ENCODE measurements around the gene STARD3. TPM values are rescaled to one million over a fixed set of nuclear protein-coding genes. Genes with fewer than 3 reads are reported as not detected.

The STARD3 gene
- total and polyA plus RNA-seq, 9 of the 15 experiments (the other 6 are each of a cell fraction or from before 2014, with no cell fraction given) = 0.63 to 87.0 (median 46.0) TPM

- H3K9me3 ChIP-seq (replicated peaks; ENCODE audit: control insufficient read depth, insufficient read depth, low read depth, low read length) = no peaks in the 10 kb centered on the region
- no peaks in the 10 kb centered on the region for H3K79me2 ChIP-seq (ENCODE audit: control insufficient read depth, insufficient read depth, low read length)
- peaks cover 6 to 41% of the 10 kb centered on the region in 2 experiments; a peak in 2 of 5 replicates for H3K27me3 ChIP-seq (ENCODE audit: control insufficient read depth in 2 of 2, insufficient read depth in 2 of 2, low read length in 2 of 2)
- FAIRE-seq (no peak), DNase-seq (ENCODE audit: extremely low read depth in 1 of 4, low spot score in 3 of 4) (no peak), ATAC-seq (no peak)
- H3K4me2 ChIP-seq (ENCODE audit: insufficient read depth, low read length) = peak overlapping the region; percentile 43; the same call in 1 of the 2 replicates
- H3K9ac ChIP-seq (ENCODE audit: insufficient read depth in 1 of 2, low read depth in 2 of 2, low read length in 2 of 2) = peak overlapping the region in 1 of 2 experiments; percentile 89; a peak in 2 of 4 replicates
- ChIA-PET CTCF (ENCODE audit: low intra/inter-chr PET ratio) (no interaction called here), POLR2A (no interaction called here)
- 0 out of 2 replicates have a peak overlapping the region, but pooled peaks have one; percentile 61 for H2AFZ ChIP-seq (ENCODE audit: low read depth, low read length)
- in situ Hi-C loops (cut with MboI) (no loop called here), intact Hi-C loops (cut with micrococcal nuclease) (loop anchor here (5.0 kb wide), 1 partner anchor 410 kb away; no protein-coding TSS in a partner anchor)
- peaks cover under 1 to 28% of the 10 kb centered on the region in 2 experiments; a peak in 3 of 5 replicates for H3K4me1 ChIP-seq (replicated peaks in 1 of 2; ENCODE audit: control insufficient read depth in 2 of 2, insufficient read depth in 2 of 2, low read length in 2 of 2)
- H3K36me3 ChIP-seq (ENCODE audit: control insufficient read depth, insufficient read depth, low read length) = no peaks in the 10 kb centered on the region
- H3K4me3 ChIP-seq = no peak overlapping the region; the same call in 1 of the 2 replicates
- no peak overlapping the region for H3K27ac ChIP-seq (ENCODE audit: extremely low read depth, low read depth, low read length)
- WGBS (ENCODE audit: insufficient coverage, low coverage, missing lambda C conversion rate) = 42% methylated on average over 3 of the region's 3 CpGs
- no TSS peak for BruUV-seq (replicated peaks)
- H4K20me1 ChIP-seq (replicated peaks; ENCODE audit: control insufficient read depth, insufficient read depth, low read length) = no peaks in the 10 kb centered on the region
- TF ChIP-seq RBBP5 (IDR thresholded peaks at IDR 0.05; ENCODE audit: borderline replicate concordance, insufficient read depth, low read length, poor library complexity, severe bottlenecking) (no peak), ESRRA (IDR thresholded peaks at IDR 0.05; ENCODE audit: borderline replicate concordance, low read depth) (0 out of 2 replicates have a peak, but pooled peaks have one; percentile 26)
- H3K9me1 ChIP-seq (ENCODE audit: control insufficient read depth, insufficient read depth, low read length) = no peaks in the 10 kb centered on the region
Observed at GRCh38 chr17:39617100-39617445, 19.9 kb upstream of the STARD3 start.

GRCh38 chr17:39617446-39618245 is 19.3 kb upstream of the STARD3 start:
- ChIA-PET CTCF (ENCODE audit: low intra/inter-chr PET ratio) (interaction anchor here (0.6 kb wide), 1 partner anchor 76 kb away, joined by 3 read pairs; no protein-coding TSS in a partner anchor), POLR2A (interaction anchor here (0.5 kb wide), 1 partner anchor 541 kb away, joined by 3 read pairs; no protein-coding TSS in a partner anchor)
- H3K4me3 ChIP-seq = peak overlapping the region; percentile 44
- H3K9ac ChIP-seq (ENCODE audit: insufficient read depth in 1 of 2, low read depth in 2 of 2, low read length in 2 of 2) = peak overlapping the region in 1 of 2 experiments; percentile 89; a peak in 2 of 4 replicates
- no peaks in the 10 kb centered on the region for H3K36me3 ChIP-seq (ENCODE audit: control insufficient read depth, insufficient read depth, low read length)
- BruUV-seq (replicated peaks) = no TSS peak
- intact Hi-C loops (cut with micrococcal nuclease) = loop anchor here (5.0 kb wide), 1 partner anchor 410 kb away; no protein-coding TSS in a partner anchor
- H3K4me1 ChIP-seq (replicated peaks in 1 of 2; ENCODE audit: control insufficient read depth in 2 of 2, insufficient read depth in 2 of 2, low read length in 2 of 2) = peaks cover 3 to 24% of the 10 kb centered on the region in 2 experiments; a peak in 3 of 5 replicates
- no peak overlapping the region for H3K27ac ChIP-seq (ENCODE audit: extremely low read depth, low read depth, low read length)
- H3K27me3 ChIP-seq (ENCODE audit: control insufficient read depth in 2 of 2, insufficient read depth in 2 of 2, low read length in 2 of 2) = peaks cover 6 to 41% of the 10 kb centered on the region in 2 experiments; a peak in 2 of 5 replicates
- in situ Hi-C loops (cut with MboI) = no loop called here
- peak overlapping the region; percentile 61 for H2AFZ ChIP-seq (ENCODE audit: low read depth, low read length)
- no peaks in the 10 kb centered on the region for H3K9me1 ChIP-seq (ENCODE audit: control insufficient read depth, insufficient read depth, low read length)
- whole genome bisulfite sequencing (ENCODE audit: insufficient coverage, low coverage, missing lambda C conversion rate) = 4% methylated on average over 36 of the region's 79 CpGs
- peak; percentile 26 to 77 (median 60) for DNase-seq (ENCODE audit: extremely low read depth in 1 of 4, low spot score in 3 of 4)
- H4K20me1 ChIP-seq (replicated peaks; ENCODE audit: control insufficient read depth, insufficient read depth, low read length) = no peaks in the 10 kb centered on the region
- FAIRE-seq = no peak
- H3K9me3 ChIP-seq (replicated peaks; ENCODE audit: control insufficient read depth, insufficient read depth, low read depth, low read length) = no peaks in the 10 kb centered on the region
- no peak for ATAC-seq
- no peaks in the 10 kb centered on the region for H3K79me2 ChIP-seq (ENCODE audit: control insufficient read depth, insufficient read depth, low read length)
- H3K4me2 ChIP-seq (ENCODE audit: insufficient read depth, low read length) = peak overlapping the region; percentile 43
- TF ChIP-seq RBFOX2 (IDR thresholded peaks at IDR 0.05; ENCODE audit: low read depth, low read length) (peak; percentile 31; the same call in 1 of the 2 replicates), MYC (IDR thresholded peaks at IDR 0.05; ENCODE audit: low read depth, low read length) (peak; percentile 36; the same call in 1 of the 2 replicates), MYC (CRISPR knock-in tag; IDR thresholded peaks at IDR 0.05; ENCODE audit: borderline replicate concordance, low read depth) (no peak), PTBP1 (IDR thresholded peaks at IDR 0.05; ENCODE audit: low read depth, low read length) (peak; percentile 83; the same call in 1 of the 2 replicates), STAT5A (IDR thresholded peaks at IDR 0.05; ENCODE audit: borderline replicate concordance, low read length) (no peak), ESRRA (IDR thresholded peaks at IDR 0.05; ENCODE audit: borderline replicate concordance, low read depth) (0 out of 2 replicates have a peak, but pooled peaks have one; percentile 5), ADNP (tag; IDR thresholded peaks at IDR 0.05) (0 out of 2 replicates have a peak, but pooled peaks have one; percentile 51), NFIC (IDR thresholded peaks at IDR 0.05) (peak; percentile 71), KDM1A (IDR thresholded peaks at IDR 0.05) (peak in 1 of 2 experiments; percentile 65; a peak in 2 of 4 replicates), HDAC8 (tag; IDR thresholded peaks at IDR 0.05) (no peak), CCNT2 (IDR thresholded peaks at IDR 0.05; ENCODE audit: borderline replicate concordance, extremely low read depth, insufficient read length, low read depth, low read length) (no peak), ZBTB7A (IDR thresholded peaks at IDR 0.05; ENCODE audit: borderline replicate concordance, control insufficient read depth, low read depth, low read length) (peak; percentile 74; the same call in 1 of the 2 replicates)
